GM19452 (cell line): ENCODE measurements around the gene PDZD2.
"Not testable (repeated sequence)": the region's sequence is repeated elsewhere in the genome, so short reads cannot be mapped to it uniquely, and the experiment has no call there.

ENCODE experiments used
- ATAC-seq: cut with Tn5 transposase; IDR thresholded peaks from one replicate; pipeline ENCODE4 v1.9.1; 2021; ENCODE audit not compliant: unreplicated experiment

PDZD2 gene

DNA sequence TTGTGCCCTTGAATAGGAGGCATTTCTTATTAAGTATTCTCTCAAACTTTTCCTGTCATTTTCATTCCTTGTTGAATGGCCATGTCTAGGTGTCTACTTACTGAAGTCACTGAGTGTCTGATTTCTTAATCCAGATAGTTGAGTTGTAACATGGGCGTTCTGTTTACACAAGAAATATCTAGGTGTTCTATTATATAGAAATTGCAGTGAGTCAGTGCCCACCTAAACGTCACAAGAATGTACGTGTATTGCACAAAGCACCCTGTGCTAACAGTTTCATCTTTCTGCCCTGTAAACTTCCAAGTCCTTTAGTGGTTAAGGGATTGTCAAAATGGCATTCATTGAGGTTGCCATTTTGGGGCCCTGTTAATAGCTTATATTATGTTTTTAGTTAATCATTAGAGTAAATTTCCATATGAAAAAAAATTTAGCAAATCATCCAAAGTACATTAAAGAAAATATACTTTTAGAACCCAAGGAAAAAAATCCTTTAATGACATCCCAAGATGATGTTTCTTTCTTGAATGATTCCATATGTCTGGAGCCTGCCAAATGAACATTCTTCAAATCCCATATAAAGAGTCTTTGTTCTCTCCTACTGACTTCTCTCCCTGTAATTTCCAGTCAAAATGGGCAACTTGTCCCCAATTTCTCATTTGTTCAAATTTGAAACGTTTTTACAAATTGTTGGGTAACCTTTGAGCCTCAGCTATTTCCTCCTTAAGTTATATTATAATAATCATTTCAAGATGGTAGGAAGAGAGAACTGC, 421.0 kb downstream of the PDZD2 start:
- ATAC-seq: no peak

DNA sequence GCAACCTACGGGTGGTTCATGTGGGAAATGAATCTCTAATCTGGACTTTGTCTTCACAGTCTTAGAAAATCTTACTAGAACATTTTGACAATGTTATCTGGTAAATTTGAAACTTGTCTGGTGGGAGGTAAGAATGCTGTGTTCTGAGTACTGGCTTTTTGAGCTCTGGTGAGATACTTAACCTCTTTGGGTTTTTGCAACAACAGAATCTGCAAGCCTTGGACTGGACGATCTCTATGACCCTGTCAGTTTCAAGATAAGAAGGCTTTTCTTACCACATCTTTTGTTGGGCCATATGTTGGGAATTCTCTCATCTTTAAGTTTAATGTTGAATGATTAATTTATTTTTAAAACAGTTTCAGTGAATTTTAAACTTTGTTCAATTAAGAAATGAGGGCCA, 422.3 kb downstream of the PDZD2 start:
- ATAC-seq: no peak

DNA sequence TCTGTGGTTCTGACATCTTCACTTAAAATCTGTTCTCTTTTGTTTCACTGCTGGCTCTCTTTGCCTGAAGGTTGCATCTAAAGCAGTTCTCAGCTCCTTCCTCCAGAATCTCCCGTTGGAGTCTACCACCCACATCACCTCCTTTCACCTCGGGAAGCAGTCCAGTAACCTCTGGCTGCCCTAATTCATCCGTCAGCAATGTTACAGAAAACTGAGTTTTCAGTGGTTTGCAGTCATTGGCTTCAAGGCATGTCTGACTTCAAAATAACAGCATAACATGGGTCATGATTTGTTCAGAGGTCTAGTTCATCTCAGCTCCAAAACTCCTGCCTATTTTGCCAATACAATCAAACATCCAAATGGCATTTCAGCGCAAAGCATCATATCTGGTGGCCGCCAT, 427.5 kb downstream of the PDZD2 start:
- no peak for ATAC-seq

DNA sequence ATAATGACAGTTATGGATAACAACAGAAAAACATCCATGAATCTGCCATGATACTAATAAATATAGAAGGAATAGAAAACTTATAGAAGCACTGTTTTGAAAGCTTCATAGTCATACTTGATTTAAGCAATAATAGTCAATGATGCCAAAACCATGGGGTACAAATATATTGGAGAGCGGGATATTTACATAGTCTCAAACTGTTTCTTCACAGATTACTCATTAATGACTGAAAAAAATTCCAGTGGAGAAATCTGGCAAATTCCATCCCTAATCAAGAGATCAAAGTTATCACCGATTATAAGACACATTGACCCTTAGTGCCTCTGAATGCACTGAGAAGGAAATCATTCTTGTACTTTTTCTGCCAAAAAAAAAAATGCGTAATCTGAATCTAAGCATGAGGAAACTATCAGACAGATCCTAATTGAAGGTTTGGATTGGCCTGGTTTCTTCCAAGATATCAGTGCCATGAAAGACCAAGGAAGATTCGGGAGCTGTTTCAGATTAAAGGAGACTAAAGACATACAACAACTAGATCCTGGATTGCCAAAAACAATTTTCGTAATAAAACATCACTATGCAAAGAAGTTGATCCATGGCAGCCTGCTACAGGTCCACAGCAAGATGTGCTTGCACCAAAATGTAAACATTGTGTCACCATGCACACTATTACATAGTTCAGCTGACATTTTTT, 429.0 kb downstream of the PDZD2 start:
- ATAC-seq: no peak

DNA sequence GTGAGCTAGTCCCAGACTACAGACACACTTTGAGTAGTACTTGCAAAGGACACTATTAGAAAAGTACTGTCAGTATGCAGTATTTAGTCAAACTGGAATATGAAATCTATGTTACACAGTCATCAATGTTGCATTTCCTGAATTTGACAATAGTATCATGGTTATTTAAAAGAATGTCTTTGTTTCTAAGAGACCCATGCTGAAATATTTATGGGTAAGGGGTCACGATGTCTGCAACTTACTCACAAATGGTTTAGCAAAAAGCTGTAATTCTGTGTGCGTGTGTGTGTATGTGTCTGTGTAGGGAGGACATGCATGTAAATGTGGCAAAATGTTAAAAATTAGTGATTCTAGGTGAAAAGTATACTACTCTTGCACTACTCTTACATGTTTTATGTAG, 429.6 kb downstream of the PDZD2 start:
- ATAC-seq: no peak

DNA sequence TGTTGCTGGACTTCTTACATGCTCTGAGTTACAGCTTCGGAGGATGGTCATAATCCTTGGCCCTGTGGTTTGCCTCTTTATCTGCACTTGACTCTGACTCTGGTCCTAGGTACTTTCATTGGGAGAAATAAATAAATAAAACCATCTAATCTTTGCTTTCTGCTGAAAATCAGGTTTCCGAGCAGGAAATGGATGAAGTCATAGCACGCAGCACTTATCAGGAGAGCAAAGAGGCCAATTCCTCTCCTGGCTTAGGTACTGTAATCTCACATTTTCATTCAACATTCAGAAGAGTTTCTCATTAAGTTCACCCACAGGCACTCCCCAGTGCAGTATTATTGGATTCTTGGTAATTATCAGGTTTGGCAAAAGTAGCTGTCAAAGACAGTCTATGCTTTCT, 430.5 kb downstream of the PDZD2 start:
- ATAC-seq: no peak

DNA sequence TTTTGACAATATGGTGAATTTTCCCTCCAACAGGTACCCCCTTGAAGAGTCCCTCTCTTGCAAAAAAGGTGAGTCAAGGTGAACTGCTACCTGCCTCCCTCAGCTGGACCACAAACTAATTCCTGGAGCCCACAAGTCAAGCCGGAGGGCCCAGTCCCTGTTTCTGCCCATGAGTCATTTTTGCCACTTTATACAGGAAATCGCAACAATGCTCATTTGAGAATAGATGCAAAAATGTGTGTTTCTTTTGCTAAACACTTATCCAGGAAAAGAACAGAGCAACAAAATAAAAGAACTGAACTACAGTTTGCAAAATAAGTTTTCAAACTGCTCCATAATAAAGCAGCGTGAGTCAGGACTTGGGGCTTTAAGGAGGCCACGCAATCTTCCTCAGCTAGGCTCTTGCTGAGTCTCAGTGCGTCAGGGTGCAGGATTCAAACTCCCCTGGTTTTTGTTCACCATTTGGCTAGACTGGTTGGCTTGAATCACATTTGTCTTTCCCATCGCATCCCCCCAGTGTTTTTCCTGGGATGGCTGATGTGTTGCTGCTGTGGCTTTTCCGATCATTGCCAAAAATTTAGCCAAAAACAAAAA, 432.5 kb downstream of the PDZD2 start:
- ATAC-seq: no peak

DNA sequence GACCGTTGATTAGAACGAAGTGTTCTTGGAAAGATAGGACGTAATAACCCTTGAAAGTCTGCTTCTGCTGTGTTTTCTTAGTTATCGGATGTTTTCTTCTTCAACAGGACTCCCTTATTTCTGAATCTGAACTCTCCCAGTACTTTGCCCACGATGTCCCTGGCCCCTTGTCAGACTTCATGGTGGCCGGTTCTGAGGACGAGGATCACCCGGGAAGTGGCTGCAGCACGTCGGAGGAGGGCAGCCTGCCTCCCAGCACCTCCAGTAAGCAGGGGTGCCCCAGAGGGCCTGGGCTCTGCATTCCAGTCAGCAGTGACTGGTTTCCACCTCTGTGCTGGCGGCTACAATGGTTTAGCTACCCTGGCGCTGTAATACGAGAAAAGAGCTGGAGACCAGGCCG, 433.1 kb downstream of the PDZD2 start:
- ATAC-seq: no peak

DNA sequence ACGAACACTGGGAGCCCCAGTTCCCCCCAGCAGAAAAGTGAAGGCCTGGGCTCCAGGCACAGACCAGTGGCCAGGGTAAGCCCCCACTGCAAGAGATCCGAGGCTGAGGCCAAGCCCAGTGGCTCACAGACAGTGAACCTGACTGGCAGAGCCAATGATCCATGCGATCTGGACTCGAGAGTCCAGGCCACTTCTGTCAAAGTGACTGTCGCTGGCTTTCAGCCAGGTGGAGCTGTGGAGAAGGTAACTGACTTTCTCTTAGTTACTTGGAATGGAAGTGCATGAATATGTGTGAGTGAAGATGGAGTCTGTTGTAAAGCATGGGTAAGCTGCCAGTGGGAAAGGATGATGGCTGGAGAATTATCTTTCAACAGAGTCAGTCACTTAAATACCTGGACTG, 435.5 kb downstream of the PDZD2 start:
- ATAC-seq: no peak

DNA sequence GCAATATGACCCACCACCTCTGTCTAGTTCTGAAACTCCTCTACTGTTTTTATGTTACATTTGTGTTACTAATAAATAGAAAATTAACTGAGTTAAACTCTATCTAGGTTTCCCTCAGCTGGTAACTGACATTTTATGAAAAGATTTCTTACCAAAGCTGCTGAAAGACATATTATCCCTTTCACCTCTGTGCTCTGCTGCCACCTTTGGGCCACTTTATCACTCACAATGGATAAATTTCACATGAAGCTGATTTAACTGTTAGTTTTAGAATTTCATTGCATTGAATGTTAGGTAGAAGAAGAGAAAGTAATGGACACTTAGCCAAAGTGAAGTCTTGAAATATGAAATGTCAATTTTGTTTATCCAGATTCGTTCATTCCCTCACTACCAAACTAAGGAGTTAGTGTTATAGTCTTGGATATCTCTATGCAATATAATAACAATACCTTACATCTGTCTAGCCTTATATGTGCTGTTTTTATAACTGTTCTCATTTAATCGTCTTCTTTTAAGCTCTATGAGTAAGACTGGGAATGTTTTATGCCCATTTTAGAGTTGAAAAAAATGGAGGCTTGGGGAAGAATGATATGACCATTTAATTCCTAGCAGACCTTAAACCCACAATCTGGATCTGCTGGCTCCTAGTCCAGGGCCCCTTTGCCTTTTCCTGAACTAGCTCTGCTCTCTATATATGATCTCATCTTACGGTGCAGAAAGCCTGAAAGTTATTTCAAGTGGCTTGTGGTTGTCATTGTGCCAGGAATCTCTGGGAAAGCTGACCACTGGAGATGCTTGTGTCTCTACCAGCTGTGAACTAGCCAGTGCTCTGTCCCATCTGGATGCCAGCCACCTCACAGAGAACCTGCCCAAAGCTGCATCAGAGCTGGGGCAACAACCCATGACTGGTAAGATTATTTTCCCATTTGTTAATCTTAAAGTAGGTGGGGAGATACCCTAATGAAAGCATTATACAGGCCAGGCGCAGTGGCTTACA, 438.1 kb downstream of the PDZD2 start:
- ATAC-seq: no peak

DNA sequence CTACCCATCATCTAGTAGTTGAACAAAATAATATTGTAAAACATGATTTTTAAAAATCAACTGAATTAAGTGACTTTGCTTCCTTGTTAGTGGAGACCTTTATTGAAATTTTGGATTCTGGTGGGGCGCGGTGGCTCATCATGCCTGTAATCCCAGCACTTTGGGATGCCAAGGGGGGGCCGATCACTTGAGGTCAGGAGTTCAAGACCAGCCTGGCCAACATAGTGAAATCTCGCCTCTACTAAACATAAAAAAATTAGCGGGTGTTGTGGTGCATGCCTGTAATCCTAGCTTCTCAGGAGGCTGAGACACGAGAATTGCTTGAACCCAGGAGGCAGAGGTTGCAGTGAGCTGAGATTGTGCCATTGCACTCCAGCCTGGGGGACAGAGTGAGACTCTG, 439.9 kb downstream of the PDZD2 start:
- ATAC-seq: not testable (repeated sequence)

DNA sequence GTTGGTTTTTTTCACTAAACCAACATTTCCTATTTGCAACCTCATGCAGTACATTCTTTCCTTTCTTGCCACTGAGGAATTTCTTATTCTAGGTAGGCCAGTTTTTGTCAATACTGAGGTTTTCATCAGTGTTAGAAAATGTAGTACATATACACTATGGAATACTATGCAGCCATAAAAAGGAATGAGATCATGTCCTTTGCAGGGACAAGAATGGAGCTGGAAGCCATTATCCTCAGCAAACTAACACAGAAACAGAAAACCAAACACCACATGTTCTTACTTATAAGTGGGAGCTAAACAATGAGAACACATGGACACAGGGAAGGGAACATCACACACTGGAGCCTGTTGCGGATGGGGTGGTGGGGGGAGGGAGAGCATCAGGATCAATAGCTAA, 441.6 kb downstream of the PDZD2 start:
- not testable (repeated sequence) for ATAC-seq

DNA sequence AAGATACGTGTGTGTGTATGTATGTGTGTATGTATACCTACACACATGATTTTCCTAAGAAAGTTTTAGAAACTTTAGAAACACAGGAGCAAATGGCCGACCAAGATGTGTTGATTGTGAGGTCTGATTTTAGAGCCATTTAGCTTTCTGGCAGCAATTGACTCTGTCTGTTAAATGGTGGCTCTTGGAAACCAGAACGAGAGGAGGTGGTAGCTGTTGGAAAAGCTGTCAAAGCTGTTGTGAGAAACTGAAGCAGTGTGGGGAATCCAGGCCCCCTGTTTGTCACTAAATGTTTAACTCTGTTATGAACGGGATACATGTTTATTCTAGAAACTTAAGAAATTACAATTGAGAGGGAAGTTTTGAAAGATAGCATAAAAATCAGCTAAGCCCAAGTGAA, 443.8 kb downstream of the PDZD2 start:
- no peak for ATAC-seq

DNA sequence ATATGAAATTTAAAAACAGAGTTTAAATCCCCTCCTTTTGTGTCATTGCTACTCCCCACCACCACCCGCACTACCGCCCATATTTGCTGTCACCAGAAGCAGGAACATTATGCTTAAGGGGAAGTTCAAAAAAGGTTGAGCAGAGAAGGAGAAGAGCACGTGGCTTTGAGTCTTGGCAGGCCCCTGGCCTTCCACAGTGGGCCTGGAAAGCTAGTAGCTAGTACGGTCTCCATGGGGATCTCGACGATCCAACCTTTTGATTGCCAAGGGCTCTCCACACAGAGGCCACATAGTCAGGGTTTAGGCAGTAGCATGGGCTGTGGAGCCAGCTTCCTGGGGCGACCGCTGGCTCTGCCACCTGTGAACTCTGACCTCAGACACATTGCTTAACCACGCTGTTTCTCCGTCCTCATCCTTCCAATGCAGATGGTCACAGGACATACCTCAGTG, 445.1 kb downstream of the PDZD2 start:
- no peak for ATAC-seq

DNA sequence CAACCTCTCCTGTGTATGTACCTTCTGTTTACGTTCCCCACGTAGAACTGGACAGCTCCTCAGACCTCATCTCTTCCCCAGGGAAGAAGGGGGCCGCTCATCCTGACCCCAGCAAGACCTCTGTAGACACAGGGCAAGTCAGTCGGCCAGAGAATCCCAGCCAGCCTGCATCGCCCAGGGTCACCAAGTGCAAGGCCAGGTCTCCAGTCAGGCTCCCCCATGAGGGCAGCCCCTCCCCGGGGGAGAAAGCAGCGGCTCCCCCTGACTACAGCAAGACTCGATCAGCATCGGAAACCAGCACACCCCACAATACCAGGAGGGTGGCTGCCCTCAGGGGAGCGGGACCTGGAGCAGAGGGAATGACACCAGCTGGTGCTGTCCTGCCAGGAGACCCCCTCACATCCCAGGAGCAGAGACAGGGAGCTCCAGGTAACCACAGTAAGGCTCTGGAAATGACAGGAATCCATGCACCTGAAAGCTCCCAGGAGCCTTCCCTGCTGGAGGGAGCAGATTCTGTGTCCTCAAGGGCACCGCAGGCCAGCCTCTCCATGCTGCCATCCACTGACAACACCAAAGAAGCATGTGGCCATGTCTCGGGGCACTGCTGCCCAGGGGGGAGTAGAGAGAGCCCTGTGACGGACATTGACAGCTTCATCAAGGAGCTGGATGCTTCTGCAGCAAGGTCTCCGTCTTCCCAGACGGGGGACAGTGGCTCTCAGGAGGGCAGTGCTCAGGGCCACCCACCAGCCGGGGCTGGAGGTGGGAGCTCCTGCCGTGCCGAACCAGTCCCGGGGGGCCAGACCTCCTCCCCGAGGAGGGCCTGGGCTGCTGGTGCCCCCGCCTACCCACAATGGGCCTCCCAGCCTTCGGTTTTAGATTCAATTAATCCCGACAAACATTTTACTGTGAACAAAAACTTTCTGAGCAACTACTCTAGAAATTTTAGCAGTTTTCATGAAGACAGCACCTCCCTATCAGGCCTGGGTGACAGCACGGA, 448.5 kb downstream of the PDZD2 start:
- ATAC-seq: no peak

DNA sequence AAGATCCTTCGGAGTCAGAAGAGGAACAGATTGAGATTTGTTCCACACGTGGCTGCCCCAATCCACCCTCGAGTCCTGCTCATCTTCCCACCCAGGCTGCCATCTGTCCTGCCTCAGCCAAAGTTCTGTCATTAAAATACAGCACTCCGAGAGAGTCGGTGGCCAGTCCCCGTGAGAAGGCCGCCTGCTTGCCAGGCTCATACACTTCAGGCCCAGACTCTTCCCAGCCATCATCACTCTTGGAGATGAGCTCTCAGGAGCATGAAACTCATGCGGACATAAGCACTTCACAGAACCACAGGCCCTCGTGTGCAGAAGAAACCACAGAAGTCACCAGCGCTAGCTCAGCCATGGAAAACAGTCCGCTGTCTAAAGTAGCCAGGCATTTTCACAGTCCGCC, 449.3 kb downstream of the PDZD2 start:
- no peak for ATAC-seq

DNA sequence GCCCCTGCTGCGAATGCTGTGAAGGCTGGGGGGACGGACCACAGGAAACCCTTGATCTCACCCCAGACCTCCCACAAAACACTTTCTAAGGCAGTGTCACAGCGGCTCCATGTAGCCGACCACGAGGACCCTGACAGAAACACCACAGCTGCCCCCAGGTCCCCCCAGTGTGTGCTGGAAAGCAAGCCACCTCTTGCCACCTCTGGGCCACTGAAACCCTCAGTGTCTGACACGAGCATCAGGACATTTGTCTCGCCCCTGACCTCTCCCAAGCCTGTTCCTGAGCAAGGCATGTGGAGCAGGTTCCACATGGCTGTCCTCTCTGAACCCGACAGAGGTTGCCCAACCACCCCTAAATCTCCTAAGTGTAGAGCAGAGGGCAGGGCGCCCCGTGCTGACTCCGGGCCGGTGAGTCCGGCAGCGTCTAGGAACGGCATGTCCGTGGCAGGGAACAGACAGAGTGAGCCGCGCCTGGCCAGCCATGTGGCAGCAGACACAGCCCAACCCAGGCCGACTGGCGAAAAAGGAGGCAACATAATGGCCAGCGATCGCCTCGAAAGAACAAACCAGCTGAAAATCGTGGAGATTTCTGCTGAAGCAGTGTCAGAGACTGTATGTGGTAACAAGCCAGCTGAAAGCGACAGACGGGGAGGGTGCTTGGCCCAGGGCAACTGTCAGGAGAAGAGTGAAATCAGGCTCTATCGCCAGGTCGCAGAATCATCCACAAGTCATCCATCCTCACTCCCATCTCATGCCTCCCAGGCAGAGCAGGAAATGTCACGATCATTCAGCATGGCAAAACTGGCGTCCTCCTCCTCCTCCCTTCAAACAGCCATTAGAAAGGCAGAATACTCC, 450.4 kb downstream of the PDZD2 start:
- no peak for ATAC-seq

DNA sequence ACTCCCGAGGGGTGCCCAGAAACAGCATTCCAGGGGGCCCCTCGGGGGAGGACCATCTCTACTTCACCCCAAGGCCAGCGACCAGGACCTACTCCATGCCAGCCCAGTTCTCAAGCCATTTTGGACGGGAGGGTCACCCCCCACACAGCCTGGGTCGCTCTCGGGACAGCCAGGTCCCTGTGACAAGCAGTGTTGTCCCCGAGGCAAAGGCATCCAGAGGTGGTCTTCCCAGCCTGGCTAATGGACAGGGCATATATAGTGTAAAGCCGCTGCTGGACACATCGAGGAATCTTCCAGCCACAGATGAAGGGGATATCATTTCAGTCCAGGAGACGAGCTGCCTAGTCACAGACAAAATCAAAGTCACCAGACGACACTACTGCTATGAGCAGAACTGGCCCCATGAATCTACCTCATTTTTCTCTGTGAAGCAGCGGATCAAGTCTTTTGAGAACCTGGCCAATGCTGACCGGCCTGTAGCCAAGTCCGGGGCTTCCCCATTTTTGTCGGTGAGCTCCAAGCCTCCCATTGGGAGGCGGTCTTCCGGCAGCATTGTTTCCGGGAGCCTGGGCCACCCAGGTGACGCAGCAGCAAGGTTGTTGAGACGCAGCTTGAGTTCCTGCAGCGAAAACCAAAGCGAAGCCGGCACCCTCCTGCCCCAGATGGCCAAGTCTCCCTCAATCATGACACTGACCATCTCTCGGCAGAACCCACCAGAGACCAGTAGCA, 451.3 kb downstream of the PDZD2 start:
- ATAC-seq: no peak
